Testis (tissue), 3 donors: ENCODE data around the gene SYT11. TPM values are rescaled to one million over a fixed set of nuclear protein-coding genes. Genes with fewer than 3 reads are reported as not detected.
"Not testable (repeated sequence)": the region's sequence is repeated elsewhere in the genome, so short reads cannot be mapped to it uniquely, and the experiment has no call there.

Experiments
- DNase-seq: peaks from one replicate; pipeline ENCODE4 v3.0.0-alpha.2; 2019
- H3K27ac ChIP-seq, 2 donors: fragments of 200-600 bp; sonication (generic); one replicate each; pipeline ENCODE4 v1.5.1; 2019
- H3K27me3 ChIP-seq: fragments of 200-600 bp; sonication (generic); one replicate; pipeline ENCODE4 v1.5.1; 2019
- H3K36me3 ChIP-seq: fragments of 200-600 bp; sonication (generic); one replicate; pipeline ENCODE4 v1.5.1; 2017; ENCODE audit warnings: low read depth; ENCODE audit errors: missing control alignments
- H3K4me1 ChIP-seq: fragments of 200-600 bp; sonication (generic); one replicate; pipeline ENCODE4 v1.5.1; 2019
- H3K4me3 ChIP-seq, 2 donors: fragments of 200-600 bp; sonication (generic); one replicate each; pipeline ENCODE4 v1.5.1; 2017 to 2019
- H3K9me3 ChIP-seq: fragments of 200-600 bp; sonication (generic); one replicate; pipeline ENCODE4 v1.5.1; 2017
- POLR2A ChIP-seq: fragments of 450-650 bp; IDR thresholded peaks from one replicate; pipeline ENCODE4 v1.6.1; 2017; ENCODE audit warnings: antibody characterized with exemption, mild to moderate bottlenecking, moderate library complexity
- WGBS, 2 donors: methylation state at CpG; one replicate each; pipeline ENCODE4 v1.1.5; 2018; 5-methylcytosine and 5-hydroxymethylcytosine counted together
- intact Hi-C: fragments of 100-400 bp; cut with DNase I; formaldehyde crosslinking; loops from one replicate; pipeline ENCODE4 v1.15.1; 2023; ENCODE audit warnings: low total_unique reads
- polyA plus RNA-seq: library from polyadenylated mRNA; stranded (reverse); fragments of 350-450 nt; fragmentation: Illumina TruSeq; extraction: RNeasy Lipid Tissue Mini Kit (QIAGEN cat#74804); gene quantifications from one replicate; pipeline ENCODE4 v1.2.3, GENCODE V29; 2014; ENCODE audit warnings: low read depth, low replicate concordance; ENCODE audit not compliant: insufficient read depth
- total RNA-seq, 2 donors: library from RNA; depleted of rRNA; stranded (reverse); fragments of >200 nt; gene quantifications; one replicate each; pipeline ENCODE4 v1.2.3, GENCODE V29; 2016
- TF ChIP-seq, protein P1 (sequence below), 3 experiments: fragments of 450-650 bp in 2 of 3; fragments of 200-600 bp in 1 of 3; sonication (generic) in 1 of 3; IDR thresholded peaks; one replicate each; pipeline ENCODE4 v1.5.1; 2016 to 2019; ENCODE audit warnings: antibody characterized with exemption in 3 of 3, mild to moderate bottlenecking in 2 of 3, moderate library complexity in 1 of 3

Gene SYT11
- total and polyA plus RNA-seq, 3 donors from 2014 or later, result 17.9 to 23.4 (median 19.7) TPM

DNA sequence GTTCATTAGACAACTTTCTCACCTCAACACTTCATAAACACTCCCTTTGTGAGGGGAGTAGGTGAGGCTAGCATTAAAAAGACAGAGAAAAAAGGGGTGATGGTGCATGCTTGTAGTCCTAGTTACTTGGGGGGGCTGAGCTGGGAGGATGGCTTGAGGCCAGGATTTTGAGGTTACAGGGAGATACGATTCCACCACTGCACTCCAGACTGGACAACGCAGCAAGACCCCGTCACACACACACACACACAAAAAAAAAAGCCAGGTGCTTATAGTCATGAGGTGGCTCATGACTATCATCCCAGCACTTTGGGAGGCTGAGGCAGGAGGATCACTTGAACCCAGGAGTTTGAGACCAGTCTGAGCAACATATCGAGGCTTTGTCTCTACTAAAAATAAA is 31.9 kb upstream of the SYT11 start:
- no peak overlapping the region for H3K4me3 ChIP-seq
- H3K4me1 ChIP-seq, result no peaks in the 10 kb centered on the region
- H3K36me3 ChIP-seq, result no peaks in the 10 kb centered on the region
- WGBS, 2 donors, result 85 to 89% methylated on average over 4 of the region's 4 CpGs
- no peaks in the 10 kb centered on the region for H3K27me3 ChIP-seq
- intact Hi-C loops, result no loop called here
- peak; percentile 4 for DNase-seq
- TF ChIP-seq, protein P1, sequence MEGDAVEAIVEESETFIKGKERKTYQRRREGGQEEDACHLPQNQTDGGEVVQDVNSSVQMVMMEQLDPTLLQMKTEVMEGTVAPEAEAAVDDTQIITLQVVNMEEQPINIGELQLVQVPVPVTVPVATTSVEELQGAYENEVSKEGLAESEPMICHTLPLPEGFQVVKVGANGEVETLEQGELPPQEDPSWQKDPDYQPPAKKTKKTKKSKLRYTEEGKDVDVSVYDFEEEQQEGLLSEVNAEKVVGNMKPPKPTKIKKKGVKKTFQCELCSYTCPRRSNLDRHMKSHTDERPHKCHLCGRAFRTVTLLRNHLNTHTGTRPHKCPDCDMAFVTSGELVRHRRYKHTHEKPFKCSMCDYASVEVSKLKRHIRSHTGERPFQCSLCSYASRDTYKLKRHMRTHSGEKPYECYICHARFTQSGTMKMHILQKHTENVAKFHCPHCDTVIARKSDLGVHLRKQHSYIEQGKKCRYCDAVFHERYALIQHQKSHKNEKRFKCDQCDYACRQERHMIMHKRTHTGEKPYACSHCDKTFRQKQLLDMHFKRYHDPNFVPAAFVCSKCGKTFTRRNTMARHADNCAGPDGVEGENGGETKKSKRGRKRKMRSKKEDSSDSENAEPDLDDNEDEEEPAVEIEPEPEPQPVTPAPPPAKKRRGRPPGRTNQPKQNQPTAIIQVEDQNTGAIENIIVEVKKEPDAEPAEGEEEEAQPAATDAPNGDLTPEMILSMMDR (IDR thresholded peaks at IDR 0.05), result no peak
- TF ChIP-seq POLR2A, result no peak
- no peak overlapping the region for H3K27ac ChIP-seq
- no peaks in the 10 kb centered on the region for H3K9me3 ChIP-seq

DNA sequence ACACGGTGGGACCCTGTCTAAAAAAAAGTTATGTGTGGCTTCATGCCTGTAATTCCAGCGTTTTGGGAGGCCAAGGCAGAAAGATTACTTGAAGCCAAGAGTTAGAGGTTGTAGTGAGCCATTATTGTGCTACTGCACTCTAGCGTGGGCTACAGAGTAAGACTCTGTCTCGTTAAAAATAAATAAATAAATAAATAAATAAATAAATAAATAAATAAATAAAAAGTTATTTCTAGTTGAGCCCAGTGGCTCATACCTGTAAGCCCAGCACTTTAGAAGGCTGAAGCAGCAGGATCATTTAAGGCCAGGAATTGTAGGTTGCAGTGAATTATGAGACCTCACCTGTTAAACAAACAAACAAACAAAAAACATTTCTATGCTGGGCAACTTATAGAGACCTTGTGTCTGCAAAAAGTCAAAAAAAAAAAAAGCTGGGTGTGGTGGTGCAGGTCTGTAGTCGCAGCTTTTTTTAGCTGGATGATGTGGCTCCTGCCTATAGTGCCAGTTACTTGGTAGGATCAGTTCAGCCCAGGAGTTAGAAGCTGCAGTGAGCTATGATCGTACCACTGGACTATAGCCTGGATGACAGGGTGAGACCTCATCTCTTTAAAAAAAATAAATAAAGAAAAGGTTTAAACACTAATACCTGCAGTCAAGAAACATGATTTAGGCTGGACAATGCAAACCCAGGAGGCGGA is 27.9 kb upstream of the SYT11 start:
- intact Hi-C loops, result no loop called here
- no peak for DNase-seq
- H3K36me3 ChIP-seq, result no peaks in the 10 kb centered on the region
- H3K9me3 ChIP-seq, result no peaks in the 10 kb centered on the region
- no peaks in the 10 kb centered on the region for H3K27me3 ChIP-seq
- TF ChIP-seq, protein P1 (IDR thresholded peaks at IDR 0.05), result no peak
- no peak overlapping the region for H3K4me3 ChIP-seq
- 93 to 96% methylated on average over 7 of the region's 7 CpGs for WGBS, 2 donors
- no peak overlapping the region for H3K27ac ChIP-seq
- no peaks in the 10 kb centered on the region for H3K4me1 ChIP-seq

DNA sequence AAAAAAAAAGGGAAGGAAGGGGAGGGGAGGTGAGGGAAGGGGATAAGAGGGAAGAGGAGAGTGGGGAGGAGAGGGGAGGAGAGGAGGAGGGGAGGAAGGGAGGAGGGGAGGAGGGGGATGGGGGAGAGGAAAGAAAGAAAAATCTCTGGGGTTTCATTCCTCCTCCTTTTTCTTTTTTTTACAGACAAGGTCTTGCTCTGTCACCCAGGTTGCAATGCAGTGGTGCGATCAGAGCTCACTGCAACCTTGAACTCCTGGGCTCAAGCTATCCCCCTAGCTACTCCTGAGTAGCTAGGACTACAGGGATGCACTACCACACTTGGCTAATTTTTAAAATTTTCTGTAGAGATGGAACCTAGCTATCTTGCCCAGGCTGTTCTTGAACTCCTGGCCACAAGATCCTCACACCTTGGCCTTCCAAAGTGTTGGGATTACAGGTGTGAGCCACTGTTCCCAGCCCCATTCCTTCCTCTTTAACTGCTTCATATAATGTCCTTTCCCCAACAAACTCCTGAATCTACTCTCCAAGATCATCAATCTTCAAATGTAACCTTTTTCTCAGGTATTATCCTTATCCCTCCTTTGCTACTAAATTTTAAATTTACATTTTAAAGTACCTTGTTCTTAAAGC is 25.6 kb upstream of the SYT11 start:
- no peaks in the 10 kb centered on the region for H3K4me1 ChIP-seq
- intact Hi-C loops, result no loop called here
- 57 to 64% methylated on average over 1 of the region's 1 CpG for WGBS, 2 donors
- H3K9me3 ChIP-seq, result no peaks in the 10 kb centered on the region
- no peak overlapping the region for H3K27ac ChIP-seq
- TF ChIP-seq, protein P1 (IDR thresholded peaks at IDR 0.05), result no peak
- no peak for TF ChIP-seq POLR2A
- H3K36me3 ChIP-seq, result no peaks in the 10 kb centered on the region
- H3K27me3 ChIP-seq, result no peaks in the 10 kb centered on the region
- no peak overlapping the region for H3K4me3 ChIP-seq
- DNase-seq, result no peak

DNA sequence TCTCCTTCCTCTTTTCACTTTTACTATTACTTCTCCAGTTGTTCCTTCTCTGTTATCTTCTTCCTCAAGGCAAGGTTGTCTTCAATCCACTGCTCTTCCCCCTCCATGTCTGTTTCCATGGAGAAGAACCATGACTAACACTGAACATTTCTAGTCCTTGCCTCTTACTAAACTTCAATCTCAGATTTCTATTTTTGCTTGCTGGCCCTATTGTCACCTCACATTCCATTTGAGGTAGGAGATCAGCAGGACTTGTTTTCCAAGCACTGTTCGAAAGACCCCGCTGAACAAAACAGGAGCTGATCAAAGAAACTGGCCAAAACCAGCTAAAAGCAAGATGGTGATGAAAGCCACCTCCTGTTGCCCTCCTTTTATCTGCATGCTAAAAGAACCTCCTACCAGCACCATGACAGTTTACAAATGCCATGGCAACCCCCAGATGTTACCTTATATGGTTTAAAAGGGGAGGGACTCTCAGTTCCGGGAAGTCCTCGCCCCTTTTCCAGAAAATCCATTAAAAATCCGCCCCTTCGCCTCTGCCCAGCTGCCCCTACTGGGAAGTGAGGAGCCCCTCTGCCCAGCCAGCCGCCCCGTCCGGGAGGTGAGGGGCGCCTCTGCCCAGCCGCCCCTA is 25.0 kb upstream of the SYT11 start:
- Histone ChIP-seq H3K36me3 (no peaks in the 10 kb centered on the region), H3K27me3 (no peaks in the 10 kb centered on the region), H3K4me3 (no peak overlapping the region), H3K4me1 (no peaks in the 10 kb centered on the region), H3K9me3 (no peaks in the 10 kb centered on the region), H3K27ac (no peak overlapping the region)
- no peak for DNase-seq
- intact Hi-C loops, result no loop called here
- WGBS, 2 donors, result 92 to 96% methylated on average over 6 to 11 of the region's 11 CpGs
- TF ChIP-seq POLR2A, result no peak
- TF ChIP-seq, protein P1 (IDR thresholded peaks at IDR 0.05), result no peak

DNA sequence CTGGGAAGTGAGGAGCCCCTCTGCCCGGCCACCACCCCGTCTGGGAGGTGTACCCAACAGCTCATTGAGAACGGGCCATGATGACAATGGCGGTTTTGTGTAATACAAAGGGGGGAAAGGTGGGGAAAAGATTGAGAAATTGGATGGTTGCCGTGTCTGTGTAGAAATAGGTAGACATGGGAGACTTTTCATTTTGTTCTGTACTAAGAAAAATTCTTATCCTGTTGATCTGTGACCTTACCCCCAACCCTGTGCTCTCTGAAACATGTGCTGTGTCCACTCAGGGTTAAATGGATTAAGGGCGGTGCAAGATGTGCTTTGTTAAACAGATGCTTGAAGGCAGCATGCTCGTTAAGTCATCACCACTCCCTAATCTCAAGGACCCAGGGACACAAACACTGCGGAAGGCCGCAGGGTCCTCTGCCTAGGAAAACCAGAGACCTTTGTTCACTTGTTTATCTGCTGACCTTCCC is 24.4 kb upstream of the SYT11 start:
- H3K4me1 ChIP-seq, H3K4me3 ChIP-seq, intact Hi-C loops, H3K9me3 ChIP-seq, H3K27me3 ChIP-seq, H3K27ac ChIP-seq, DNase-seq, H3K36me3 ChIP-seq: not testable (repeated sequence)
- WGBS, 2 donors, result 75 to 77% methylated on average over 9 of the region's 9 CpGs
